Measurements from ENCODE around the gene JAML. TPM values are rescaled to one million over a fixed set of nuclear protein-coding genes. Genes with fewer than 3 reads are reported as not detected.

The JAML gene
- total and polyA plus RNA-seq, 2 of the 13 experiments (the other 11 are each of a cell fraction or from before 2014, with no cell fraction given): 2.0 to 3.3 TPM

DNA sequence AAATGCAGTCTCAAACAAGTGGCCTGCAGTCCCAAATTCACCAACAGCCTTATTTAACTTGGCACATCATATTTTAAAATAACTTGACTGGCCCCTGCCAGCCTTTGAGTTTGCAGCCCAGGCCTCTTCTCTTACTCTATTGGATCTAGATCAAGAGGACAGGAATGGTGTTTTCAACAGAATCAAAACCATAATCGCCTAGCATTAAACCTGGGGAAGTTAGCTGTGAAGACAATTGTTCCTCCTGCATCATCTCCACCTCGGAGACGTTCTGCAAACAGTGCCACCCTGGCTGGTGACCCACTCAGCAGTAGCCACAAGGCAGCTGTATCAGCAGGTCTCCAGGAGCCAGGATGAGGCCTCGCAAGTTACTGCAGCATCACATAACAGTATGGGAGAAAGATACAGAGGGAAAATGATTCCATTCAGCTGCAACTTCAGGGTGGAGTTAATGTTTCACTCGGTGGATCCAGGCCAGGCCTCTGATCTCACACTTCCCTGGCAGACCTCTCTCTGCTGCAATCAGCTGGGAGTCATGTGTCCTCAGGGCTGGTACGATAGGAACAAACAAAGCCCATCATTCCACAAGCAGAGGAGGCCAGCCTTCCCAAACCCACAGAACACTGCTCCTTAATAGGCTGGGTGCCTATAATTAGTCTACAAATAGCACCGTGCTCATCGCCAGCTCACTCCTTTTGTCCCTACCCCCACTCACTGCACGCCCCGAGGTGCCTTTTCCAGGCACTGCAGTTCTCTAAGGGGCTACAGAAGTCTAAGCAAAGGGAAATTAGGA, 29.8 kb downstream of the JAML start (continued):
- TF ChIP-seq ERF (CRISPR knock-in tag; IDR thresholded peaks at IDR 0.05) (peak; percentile 51; the same call in 1 of the 2 replicates), ARID4A (CRISPR knock-in tag; IDR thresholded peaks at IDR 0.05; ENCODE audit: borderline replicate concordance) (peak; percentile 73; the same call in 1 of the 2 replicates), ZNF18 (CRISPR knock-in tag; IDR thresholded peaks at IDR 0.05; ENCODE audit: insufficient replicate concordance) (no peak), CTCF (CRISPR knock-in tag; IDR thresholded peaks at IDR 0.05) (no peak), NR2F6 (IDR thresholded peaks at IDR 0.05) (peak; percentile 56; the same call in 1 of the 2 replicates), NR2F6 (CRISPR knock-in tag; IDR thresholded peaks at IDR 0.05) (peak; percentile 82), U2AF2 (IDR thresholded peaks at IDR 0.05; ENCODE audit: low read depth, low read length) (0 out of 2 replicates have a peak, but pooled peaks have one; percentile 32), SKI (IDR thresholded peaks at IDR 0.05; ENCODE audit: partially characterized antibody) (peak; percentile 24), SRSF1 (optimal IDR thresholded peaks at IDR 0.05; ENCODE audit: low read depth, low read length) (no peak), CBX5 (CRISPR knock-in tag; IDR thresholded peaks at IDR 0.05; ENCODE audit: borderline replicate concordance) (peak; percentile 46; the same call in 1 of the 2 replicates), ZNF282 (IDR thresholded peaks at IDR 0.05; ENCODE audit: partially characterized antibody) (no peak), ZNF607 (CRISPR knock-in tag; IDR thresholded peaks at IDR 0.05; ENCODE audit: borderline replicate concordance) (no peak), TBL1XR1 (IDR thresholded peaks at IDR 0.05; ENCODE audit: borderline replicate concordance, low read length, partially characterized antibody) (no peak)
- TF ChIP-seq, protein P1, sequence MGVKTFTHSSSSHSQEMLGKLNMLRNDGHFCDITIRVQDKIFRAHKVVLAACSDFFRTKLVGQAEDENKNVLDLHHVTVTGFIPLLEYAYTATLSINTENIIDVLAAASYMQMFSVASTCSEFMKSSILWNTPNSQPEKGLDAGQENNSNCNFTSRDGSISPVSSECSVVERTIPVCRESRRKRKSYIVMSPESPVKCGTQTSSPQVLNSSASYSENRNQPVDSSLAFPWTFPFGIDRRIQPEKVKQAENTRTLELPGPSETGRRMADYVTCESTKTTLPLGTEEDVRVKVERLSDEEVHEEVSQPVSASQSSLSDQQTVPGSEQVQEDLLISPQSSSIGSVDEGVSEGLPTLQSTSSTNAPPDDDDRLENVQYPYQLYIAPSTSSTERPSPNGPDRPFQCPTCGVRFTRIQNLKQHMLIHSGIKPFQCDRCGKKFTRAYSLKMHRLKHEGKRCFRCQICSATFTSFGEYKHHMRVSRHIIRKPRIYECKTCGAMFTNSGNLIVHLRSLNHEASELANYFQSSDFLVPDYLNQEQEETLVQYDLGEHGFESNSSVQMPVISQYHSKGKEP (CRISPR knock-in tag; IDR thresholded peaks at IDR 0.05): no peak
- TF ChIP-seq, protein P2, sequence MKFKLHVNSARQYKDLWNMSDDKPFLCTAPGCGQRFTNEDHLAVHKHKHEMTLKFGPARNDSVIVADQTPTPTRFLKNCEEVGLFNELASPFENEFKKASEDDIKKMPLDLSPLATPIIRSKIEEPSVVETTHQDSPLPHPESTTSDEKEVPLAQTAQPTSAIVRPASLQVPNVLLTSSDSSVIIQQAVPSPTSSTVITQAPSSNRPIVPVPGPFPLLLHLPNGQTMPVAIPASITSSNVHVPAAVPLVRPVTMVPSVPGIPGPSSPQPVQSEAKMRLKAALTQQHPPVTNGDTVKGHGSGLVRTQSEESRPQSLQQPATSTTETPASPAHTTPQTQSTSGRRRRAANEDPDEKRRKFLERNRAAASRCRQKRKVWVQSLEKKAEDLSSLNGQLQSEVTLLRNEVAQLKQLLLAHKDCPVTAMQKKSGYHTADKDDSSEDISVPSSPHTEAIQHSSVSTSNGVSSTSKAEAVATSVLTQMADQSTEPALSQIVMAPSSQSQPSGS (CRISPR knock-in tag; IDR thresholded peaks at IDR 0.05): peak; percentile 95
